Measurements from ENCODE around the gene PGD.

PGD gene

DNA sequence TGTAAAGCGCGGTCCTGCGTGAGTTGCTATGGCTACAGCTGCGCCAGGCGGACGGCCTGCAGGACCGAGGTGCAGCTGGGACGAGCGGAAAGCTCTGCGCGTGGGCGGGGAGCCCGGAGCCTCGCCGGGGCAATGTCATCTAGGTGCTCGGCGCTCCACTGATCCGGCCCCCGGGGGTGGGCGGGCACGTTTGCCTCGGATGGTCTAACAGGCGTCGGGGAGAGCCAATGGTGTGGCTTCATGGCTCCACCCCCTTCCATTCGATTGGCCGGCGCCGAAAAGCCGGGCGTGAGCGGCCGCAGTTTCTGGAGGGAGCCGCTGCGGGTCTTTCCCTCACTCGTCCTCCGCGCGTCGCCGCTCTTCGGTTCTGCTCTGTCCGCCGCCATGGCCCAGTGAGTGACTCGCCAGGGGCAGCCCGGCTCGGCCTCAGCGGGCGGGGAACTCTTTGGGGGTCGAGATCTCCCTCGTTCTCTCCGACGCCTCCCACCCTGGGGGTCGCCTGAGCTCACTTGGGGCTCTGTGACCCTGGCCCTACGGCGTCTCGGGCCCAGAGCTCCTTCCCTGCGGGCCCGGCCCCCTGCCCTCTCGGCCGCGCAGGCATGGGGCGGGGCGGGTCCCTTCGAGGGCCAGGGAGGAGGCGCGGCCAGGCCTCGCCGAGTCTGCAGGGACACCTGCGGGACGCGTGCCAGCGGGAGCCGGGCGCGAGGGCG lies at the start of gene PGD:
Gene PGD, plus strand, starts transcription at position 331 of the 710 bp plus-strand sequence. Its CDS starts 54 bp downstream, at position 385.
- DNase-seq (ENCODE audit: low spot score): peak; percentile 97

DNA sequence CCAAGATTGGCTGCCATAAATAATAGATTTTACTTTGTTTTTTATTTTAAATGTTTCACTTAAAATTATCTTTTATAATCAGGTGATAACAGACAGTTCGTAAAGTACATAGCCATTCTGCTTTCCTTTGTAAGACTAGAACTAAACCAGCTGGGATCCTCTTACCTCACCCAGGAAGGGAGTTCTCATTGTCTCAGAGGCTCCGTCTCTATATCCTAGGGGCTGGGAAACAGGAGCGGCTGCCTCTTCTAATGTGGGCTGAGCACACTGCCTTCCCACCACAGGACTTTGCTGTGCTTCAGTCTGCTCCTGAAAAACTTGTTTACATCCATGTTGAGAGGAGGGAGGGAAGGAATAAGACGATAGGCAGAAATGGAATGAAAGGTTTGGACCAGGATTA lies 45.6 kb upstream of the PGD start:
- no peak for DNase-seq (ENCODE audit: low spot score)

DNA sequence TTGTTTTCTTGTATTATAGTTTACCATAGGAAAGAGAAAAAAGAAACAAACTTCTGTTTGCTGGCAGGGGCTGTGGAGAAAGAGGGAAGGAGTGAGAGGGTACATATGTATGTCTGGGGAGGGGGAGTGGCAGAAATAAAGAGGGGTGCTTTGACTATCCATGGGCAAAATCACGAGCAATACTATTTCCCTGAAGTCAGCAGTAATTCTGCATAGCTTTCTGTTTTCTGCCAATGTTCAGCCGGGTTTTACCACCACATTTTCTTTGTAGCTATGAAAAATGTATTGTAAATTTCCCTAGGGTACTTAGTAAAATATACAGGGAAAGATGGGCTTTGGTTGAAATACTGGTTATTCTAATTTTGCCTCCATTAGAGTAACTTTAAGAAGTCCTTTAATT lies 45.2 kb upstream of the PGD start:
- DNase-seq (ENCODE audit: low spot score): no peak

DNA sequence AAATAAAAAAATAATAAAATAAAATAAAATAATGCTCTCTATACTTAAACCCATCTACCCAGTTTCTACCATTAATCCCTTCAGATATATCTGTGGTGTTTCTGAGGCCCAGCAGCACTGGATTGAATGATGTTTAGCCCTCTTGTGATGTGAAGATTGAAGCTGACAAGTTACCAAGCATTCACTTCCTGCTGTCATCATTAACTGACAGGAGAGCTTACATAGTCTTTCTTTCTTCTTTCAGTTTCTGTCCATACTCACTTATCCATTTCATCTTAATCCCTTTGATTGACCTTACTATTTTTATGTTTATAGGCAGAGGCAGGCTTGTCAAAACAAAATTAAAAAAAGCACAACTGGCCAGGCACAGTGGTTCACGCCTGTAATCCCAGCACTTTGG lies 38.8 kb upstream of the PGD start:
- no peak for DNase-seq (ENCODE audit: low spot score)

DNA sequence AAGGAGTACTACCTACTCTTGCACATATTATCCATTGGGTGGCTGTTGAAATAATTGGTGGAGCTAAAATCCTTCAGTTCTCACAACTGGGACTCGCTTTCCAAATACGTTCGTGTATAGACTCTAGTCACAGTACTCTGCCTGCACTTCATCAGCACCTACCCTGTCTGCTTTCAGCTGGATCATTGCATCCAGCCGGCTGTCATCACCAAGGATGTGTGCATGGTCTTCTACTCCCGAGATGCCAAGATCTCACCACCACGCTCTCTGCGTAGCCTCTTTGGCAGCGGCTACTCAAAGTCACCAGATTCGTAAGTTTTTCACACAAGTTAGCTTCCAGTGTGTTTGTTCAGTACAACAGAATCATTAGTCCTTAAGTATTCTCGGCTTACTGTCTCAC lies 37.3 kb upstream of the PGD start:
- DNase-seq (ENCODE audit: low spot score): no peak

DNA sequence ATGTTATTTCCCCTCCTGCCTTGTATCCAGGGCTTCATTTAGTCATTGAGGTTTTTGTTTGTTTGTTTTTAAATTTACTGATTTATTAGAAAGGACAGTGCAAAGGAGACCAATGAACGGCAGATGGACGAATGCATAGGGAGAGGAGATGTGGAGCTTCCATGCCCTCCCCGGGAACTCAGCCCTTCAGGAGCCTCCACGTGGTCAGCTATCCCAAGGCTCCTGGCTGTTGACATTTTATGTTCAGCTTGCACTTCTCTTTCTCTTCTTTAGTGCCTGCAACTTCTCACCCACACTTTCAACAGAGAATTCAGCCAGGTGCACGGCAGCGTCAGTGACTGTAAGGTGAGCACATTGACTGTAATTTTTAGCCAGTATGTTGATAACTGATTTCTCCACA lies 30.7 kb upstream of the PGD start:
- no peak for DNase-seq (ENCODE audit: low spot score)

DNA sequence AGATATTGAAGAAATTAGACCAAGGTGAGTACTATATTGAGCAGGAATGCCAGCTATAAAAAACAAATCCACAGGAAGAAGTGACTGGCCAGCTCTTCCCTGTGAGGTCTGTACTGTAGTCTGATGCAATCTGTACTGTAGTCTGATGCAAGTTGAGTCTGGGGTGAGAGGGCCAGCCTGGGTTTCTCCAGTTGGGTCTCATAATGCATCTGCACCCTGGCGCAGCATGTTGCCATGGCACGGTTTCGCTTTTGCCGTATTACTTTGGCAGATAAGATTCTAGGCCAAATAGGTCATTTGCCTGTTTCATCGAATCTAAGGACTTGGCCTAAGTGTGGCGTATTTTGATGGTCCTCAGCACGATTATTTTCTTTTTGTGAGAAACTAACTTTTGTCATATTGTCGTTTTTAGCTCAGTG lies 24.4 kb upstream of the PGD start:
- DNase-seq (ENCODE audit: low spot score): no peak

DNA sequence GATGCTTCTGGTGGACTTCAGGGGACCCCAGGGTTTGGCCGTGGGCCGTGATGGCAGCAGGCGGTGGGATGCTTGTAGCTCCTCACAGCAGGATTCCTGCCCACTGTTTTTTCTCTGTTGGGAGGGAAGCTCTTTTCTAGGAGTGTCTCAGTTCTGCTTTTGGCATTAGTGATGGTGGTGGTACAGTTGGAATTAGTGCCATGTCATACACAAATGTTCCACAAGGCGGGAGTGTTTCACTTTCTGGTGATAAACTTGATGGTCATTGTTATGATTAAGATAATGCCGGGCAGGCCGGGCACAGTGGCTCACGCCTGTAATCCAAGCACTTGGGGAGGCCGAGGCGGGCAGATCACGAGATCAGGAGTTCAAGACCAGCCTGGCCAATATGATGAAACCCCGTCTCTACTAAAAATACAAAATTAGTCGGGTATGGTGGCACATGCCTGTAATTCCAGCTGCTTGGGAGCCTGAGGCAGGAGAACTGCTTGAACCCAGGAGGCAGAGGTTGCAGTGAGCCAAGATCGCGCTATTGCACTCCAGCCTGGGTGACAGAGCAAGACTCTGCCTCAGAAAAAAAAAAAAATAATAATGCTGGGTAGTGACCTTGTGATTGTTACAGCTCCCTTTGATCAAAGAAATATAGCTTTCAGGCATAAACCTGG lies 21.4 kb upstream of the PGD start:
- DNase-seq (ENCODE audit: low spot score): peak; percentile 69

DNA sequence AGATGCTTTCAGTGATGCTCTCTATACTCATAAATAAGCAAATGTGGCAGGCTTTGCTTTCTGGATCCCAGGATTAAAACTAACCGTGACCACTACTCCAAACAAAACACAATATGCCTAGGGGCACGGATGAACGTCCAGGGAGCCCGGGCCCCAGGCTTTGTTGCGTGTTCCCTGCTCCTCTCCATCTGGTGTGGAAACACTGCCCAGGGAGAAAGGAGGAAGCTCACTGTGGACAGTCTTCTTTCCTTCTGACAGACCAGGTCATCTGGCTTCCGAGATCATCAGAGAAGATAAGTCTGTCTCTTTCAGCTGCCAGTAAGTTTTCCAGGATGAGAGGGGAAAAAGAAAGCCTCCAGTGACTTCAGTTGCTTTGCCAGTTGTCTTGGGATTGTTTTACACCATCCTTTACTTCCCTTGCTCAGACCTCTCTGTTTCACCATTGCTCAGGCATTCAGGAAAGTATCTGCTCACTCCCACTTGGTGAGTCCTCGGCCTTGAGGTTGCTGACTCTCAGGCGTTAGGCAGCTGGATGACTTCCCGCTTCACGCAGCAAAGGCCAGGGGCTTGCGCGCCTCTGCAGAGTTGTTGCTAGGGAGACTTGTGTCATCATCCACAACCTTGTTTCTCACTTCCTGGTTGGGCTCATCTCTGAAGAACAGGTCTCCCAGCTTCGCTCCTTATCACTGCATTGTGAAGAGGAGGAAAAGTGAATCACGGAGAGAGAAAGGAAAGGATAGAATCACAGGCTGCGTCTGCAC lies 20.6 kb upstream of the PGD start:
- DNase-seq (ENCODE audit: low spot score): no peak

DNA sequence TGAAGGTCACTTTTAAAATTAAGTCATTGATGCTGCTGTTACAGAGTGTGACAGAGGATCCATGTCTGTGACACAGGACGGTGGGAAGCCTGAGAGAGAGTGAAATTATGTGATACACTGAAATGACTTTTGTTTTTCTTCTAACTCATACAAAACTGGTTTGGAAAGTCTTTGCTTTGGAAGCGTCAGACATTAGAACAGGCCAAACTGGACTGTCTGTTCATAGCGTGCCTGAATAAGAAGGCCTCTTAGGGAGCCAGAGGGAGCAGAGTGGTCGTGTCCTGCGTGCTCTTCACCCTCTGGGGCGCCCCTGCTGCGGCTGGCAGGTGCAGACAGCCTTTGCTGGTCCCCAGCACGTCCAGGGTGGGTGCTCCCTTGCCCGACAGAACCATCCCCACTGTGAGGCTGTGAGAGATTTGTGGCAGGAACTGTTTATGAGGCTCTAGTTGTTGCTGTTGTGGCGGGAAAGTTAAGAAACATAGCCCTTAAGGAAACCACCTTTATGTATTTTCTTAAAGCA lies 19.7 kb upstream of the PGD start:
- no peak for DNase-seq (ENCODE audit: low spot score)

DNA sequence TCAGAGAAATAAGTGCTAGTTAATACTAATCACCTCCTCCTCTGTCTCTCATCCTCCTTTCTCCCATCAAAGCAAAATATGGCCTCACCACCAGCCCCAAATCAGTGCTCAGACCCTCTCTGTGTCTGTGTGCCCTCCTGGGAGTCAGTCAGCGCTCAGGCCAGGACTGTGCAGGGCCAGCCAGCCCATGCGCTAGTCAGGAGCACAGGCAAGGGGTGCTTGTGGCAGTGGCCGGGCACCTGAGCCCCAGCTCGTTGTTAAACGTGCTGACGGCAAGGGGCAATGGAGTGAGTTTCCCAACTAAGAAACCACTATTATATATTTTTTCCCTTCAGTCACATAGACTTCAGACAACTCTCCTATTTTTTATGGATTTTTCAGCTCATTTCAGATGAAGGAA lies 19.2 kb upstream of the PGD start:
- DNase-seq (ENCODE audit: low spot score): no peak

DNA sequence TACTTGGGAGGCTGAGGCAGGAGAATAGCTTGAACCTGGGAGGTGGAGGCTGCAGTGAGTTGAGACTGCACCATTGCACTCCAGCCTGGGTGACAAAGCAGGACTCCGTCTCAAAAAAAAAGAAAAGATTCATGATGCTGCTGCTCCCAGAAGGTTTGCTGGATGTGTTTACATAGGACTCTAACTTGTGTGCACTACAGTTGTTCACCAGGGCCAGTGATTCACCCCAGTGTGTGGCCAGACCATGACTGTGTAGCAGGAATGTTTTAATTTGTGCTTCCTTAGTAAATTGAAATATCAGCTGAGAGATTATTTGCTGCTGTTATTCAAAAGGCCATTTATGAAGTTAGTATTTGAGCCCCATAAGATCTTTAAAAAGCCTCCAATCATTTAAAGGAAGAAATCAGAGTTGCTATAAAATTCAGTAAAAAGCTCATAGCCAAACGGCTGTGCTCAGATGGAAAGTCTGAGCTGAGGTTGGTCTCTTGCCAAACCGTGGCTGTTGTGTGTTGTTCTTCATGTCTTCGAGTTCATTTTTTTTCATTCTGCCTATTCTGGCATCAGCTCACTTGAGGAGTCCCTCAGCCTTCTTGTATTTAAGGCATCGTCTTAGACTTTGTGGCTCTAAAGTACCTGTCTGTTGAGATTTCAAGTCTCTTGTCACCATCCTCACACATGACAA lies 18.1 kb upstream of the PGD start:
- DNase-seq (ENCODE audit: low spot score): no peak

DNA sequence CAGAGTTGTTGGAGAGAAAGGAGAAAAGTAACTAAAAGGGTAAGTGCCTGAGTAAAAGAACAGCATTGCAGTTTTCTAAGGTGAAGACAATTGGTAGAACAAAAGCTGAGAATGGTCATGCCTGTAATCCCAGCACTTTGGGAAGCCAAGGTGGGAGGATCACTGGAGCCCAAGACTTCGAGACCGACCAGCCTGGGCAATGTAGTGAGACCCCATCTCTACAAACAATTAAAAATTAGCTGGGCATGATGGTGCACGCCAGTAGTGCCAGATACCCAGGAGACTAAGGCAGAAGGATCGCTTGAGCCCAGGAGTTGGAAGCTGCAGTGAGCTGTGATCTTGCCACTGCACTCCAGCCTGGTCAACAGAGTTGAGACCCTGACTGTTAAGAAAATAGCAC lies 15.2 kb upstream of the PGD start:
- no peak for DNase-seq (ENCODE audit: low spot score)

DNA sequence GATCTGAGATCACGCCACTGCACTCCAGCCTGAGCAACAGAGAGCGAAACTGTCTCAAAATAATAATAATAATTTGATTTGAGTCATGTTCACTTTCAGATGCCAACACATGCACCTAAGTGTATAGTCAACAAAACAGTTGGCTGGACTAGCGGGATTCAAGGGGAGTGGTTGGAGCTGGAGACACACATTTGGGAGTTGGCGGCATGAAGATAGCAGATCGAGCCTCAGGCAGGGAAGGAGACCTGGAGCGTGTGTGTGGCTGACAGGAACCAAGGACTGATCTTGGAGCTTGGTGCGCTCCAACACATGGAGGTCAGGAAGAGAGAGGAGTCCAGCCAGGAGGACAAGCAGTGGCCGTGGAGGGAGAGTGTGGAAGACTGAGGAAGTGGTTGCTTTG lies 14.6 kb upstream of the PGD start:
- DNase-seq (ENCODE audit: low spot score): no peak

DNA sequence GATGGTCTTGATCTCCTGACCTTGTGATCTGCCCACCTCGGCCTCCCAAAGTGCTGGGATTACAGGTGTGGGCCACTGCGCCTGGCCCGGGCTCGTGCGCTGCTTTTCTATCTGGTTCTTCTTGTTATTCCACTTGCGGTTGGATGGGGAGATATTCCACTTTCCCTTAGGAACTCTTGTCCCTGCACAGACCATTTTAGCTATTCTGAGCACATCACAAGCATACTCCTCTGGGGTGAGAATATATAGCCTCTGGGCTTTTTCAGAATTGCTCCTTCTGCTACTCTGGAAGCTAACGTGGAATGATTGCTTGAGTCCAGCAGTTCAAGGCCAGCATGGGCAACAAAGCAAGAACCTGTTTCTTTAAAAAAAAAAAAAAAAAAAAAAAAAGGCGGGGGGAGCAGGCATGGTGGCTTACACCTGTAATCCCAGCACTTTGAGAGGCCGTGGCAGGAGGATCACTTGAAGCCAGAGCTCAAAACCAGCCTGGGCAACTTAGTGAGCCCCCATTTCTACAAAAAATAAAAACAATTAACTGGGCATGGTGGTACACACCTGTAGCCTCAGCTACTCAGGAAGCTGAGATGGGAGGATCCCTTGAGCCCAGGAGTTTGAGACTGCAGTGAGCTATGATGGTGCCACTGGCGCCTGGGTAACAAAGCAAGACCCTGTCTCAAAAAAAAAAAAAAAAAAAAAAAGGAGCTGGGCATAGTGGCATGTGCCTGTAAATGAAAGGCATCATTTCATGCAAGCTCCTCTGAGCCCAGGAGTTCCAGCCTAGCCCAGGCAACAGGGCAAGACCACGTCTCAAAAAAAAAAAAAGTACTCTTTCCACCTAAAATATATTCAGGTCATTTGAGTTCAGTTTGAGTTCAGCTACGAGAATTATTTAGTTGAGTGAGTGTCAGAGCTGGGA lies 11.8 kb upstream of the PGD start:
- DNase-seq (ENCODE audit: low spot score): no peak

DNA sequence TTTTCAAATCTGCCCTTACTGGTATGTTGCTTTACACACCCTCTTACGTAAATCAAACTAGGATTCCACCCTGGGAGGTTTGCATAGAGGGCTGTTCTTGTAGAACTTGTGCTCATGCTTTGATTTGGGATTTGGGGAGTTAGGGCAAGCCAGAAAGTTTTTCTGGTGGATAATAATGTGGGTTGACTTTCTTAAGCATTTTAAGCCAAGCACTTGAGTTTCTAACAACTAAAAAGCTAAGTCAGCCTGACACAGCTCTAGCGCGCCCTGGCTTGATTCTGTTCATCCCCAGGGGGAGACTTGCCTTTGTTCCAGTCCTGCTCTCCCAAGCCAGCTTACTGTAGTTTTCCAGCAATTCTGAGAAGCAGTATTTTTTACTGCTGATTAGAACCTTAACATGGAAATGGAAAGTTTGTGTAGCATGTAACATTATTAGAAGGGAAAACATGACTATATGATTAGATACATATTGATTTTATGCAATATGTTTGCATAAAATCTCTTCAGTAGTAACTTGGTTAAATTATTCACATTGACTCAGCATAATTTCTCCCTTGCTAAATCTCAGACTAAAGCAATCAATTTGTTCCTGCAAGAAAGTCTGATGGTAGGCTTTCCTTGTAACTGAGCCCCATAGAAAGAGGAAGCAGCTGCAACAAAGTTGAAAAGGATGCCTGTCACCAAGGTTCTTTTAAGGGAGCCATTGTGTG lies 11.0 kb upstream of the PGD start:
- no peak for DNase-seq (ENCODE audit: low spot score)

DNA sequence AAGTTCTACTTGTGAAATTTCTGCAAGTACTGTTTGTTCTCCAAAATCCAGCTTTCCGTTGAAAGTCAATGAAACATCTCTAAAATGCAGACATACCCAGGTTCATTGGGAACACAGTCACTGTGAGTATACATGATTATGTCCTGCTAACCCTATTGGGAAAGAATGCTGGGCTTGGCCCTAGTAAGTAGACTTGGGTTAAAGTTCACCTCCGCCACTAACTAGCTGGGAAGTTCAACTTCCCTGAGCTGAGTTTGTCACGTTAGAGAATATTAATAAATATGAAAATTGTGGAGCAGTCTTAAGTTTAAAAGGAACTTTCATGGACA lies 10.5 kb upstream of the PGD start:
- no peak for DNase-seq (ENCODE audit: low spot score)

DNA sequence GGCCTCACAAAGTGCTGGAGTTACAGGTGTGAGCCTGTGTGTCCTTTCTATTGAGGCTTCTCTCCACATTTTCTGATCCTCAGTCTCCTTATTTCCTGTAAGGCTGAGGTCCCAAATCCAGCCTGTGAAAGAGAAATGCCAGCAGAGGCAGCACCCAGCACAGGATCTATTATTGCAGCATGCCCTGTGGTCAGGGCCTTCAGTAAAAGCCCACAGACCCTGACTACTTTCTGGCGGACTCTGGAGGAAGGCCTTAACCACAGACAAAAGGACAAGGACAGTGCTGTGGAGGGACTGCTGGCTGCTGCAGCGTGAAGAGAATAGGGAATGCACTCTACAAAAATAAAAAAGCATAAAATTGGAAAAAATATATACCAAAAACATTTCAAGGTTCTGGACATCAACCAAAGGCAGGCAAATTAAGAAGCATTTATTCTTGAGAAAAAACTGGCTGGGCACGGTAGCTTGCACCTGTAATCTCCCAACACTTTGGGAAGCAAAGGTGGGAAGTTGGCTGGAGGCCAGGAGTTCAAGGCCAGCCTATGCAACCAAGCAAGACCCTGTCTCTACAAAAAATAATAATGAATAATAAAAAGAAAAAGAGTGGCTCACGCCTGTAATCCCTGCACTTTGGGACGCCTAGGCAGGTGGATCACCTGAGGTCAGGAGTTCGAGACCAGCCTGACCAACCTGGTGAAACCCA lies 9.4 kb upstream of the PGD start:
- no peak for DNase-seq (ENCODE audit: low spot score)

DNA sequence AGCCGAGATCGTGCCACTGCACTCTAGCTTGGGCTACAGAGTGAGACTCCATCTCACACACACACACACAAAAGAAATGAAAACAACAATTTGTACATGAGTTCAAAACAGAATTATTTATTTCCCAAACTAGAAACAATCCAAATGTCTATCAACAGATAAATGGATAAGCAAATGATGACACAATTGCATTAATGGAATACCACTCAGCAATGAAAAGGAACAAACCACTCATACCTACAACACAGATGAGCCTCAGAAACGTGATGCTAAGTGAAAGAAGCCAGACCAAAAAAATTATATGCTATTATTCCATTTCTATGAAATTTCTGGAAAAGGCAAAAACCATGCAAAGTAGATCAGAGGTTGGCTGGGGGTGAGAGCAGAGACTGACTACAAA lies 2.0 kb upstream of the PGD start:
- no peak for DNase-seq (ENCODE audit: low spot score)

DNA sequence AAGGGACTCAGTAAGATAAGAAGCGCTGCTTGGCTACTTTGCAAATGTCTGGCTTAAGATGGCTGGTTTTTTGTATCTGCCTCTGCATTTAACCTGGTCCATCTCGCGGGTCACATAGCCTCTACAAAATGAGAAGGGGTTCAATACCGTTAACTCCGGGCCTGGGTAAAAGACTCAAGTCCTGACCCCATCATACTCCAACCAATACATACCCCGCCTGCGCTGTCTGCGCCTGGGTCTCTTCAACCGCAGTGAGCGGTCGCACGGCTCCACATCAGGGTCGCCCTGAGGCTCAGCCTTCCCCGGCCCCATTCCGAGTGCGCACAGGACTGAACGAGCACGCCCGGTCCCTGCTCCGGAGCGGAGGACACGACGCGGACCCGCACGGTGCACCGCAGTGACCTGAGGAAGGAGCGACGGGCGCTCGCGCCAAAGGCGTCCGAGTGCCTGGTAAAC lies 558 bp upstream of the PGD start:
- DNase-seq (ENCODE audit: low spot score): no peak

All from hematopoietic multipotent progenitor cell treated with erythropoietin and hydrocortisone succinate and interleukin-3 and kit ligand, for 15 days (in vitro differentiated cells).